Measurements from ENCODE around the gene UBQLN3.

DNA sequence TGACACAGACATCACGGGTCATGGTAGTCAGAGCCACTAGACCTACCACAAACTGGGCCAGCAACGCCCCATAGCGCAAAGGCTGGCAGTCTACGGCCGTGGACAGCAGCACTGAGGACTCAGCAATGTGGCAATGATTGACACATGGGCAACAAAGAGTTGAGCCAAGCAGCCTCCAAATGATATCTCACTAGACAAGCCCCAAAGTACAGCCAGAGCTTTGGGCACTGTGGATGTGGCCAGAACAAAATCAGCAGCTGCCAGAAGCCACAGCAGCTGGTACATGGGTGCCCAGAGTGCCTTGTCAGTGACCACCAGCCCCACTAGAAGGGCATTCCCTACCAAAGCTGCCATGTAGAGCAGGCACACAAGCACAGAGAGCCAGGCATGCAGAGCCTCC lies 18.0 kb upstream of the UBQLN3 start:
- TF ChIP-seq ZBTB21 (tag by site-specific recombination; IDR thresholded peaks at IDR 0.05) (no peak), ZNF280D (tag by site-specific recombination; IDR thresholded peaks at IDR 0.05) (no peak), ZNF335 (tag by site-specific recombination; conservative IDR thresholded peaks at IDR 0.05) (no peak), HOXA7 (CRISPR knock-in tag; IDR thresholded peaks at IDR 0.05; ENCODE audit: borderline replicate concordance) (no peak), ZNF529 (tag by site-specific recombination; IDR thresholded peaks at IDR 0.05; ENCODE audit: insufficient replicate concordance) (no peak), KLF8 (tag by site-specific recombination; IDR thresholded peaks at IDR 0.05) (no peak), TSHZ1 (tag by site-specific recombination; IDR thresholded peaks at IDR 0.05; ENCODE audit: borderline replicate concordance) (no peak), ZBTB49 (tag by site-specific recombination; IDR thresholded peaks at IDR 0.05; ENCODE audit: low read depth) (no peak)
- TF ChIP-seq, protein P1, sequence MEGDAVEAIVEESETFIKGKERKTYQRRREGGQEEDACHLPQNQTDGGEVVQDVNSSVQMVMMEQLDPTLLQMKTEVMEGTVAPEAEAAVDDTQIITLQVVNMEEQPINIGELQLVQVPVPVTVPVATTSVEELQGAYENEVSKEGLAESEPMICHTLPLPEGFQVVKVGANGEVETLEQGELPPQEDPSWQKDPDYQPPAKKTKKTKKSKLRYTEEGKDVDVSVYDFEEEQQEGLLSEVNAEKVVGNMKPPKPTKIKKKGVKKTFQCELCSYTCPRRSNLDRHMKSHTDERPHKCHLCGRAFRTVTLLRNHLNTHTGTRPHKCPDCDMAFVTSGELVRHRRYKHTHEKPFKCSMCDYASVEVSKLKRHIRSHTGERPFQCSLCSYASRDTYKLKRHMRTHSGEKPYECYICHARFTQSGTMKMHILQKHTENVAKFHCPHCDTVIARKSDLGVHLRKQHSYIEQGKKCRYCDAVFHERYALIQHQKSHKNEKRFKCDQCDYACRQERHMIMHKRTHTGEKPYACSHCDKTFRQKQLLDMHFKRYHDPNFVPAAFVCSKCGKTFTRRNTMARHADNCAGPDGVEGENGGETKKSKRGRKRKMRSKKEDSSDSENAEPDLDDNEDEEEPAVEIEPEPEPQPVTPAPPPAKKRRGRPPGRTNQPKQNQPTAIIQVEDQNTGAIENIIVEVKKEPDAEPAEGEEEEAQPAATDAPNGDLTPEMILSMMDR (tag by site-specific recombination; IDR thresholded peaks at IDR 0.05), result no peak

Data from HEK293 (cell line).